HepG2 (cell line): ENCODE data around the gene GPC6. TPM values are rescaled to one million over a fixed set of nuclear protein-coding genes. Genes with fewer than 3 reads are reported as not detected.

Experiments
- BCL6 ChIP-seq: IDR thresholded peaks from 2 replicates; pipeline ENCODE4 v1.6.1; 2016; ENCODE audit warnings: missing genetic modification reagents, missing compliant biosample characterization
- CEBPG ChIP-seq: IDR thresholded peaks from 2 replicates; pipeline ENCODE4 v1.6.1; 2016
- E2F1 ChIP-seq: sonication (generic); formaldehyde crosslinking; IDR thresholded peaks from 2 replicates; pipeline ENCODE4 v1.5.0; 2020; ENCODE audit warnings: missing genetic modification reagents
- FOSL1 ChIP-seq: sonication (generic); formaldehyde crosslinking; IDR thresholded peaks from 2 replicates; pipeline ENCODE4 v1.9.0; 2021; ENCODE audit warnings: missing genetic modification reagents, borderline replicate concordance
- GATAD2A ChIP-seq: IDR thresholded peaks from 2 replicates; pipeline ENCODE4 v1.6.1; 2016
- HHEX ChIP-seq: IDR thresholded peaks from 2 replicates; pipeline ENCODE4 v1.6.1; 2016; ENCODE audit warnings: control low read depth
- ISX ChIP-seq: sonication (generic); formaldehyde crosslinking; conservative IDR thresholded peaks from 2 replicates; pipeline ENCODE4 v1.5.0; 2020; ENCODE audit warnings: missing genetic modification reagents
- JUN ChIP-seq: sonication (generic); formaldehyde crosslinking; IDR thresholded peaks from 2 replicates; pipeline ENCODE4 v1.4.0; 2020; ENCODE audit warnings: mild to moderate bottlenecking, missing genetic modification reagents
- MYC ChIP-seq: sonication (generic); formaldehyde crosslinking; IDR thresholded peaks from 2 replicates; pipeline ENCODE4 v1.9.0; 2021; ENCODE audit warnings: missing genetic modification reagents, borderline replicate concordance
- POGZ ChIP-seq: sonication (generic); formaldehyde crosslinking; IDR thresholded peaks from 2 replicates; pipeline ENCODE4 v1.4.0; 2020; ENCODE audit warnings: mild to moderate bottlenecking, missing genetic modification reagents
- RXRB ChIP-seq: IDR thresholded peaks from 2 replicates; pipeline ENCODE4 v1.6.1; 2016; ENCODE audit warnings: borderline replicate concordance, missing genetic modification reagents, missing compliant biosample characterization
- SAP130 ChIP-seq: IDR thresholded peaks from 2 replicates; pipeline ENCODE4 v1.6.1; 2016; ENCODE audit warnings: low read depth
- SOX13 ChIP-seq, 3 experiments: fragments of 450-650 bp in 1 of 3; sonication (generic) in 1 of 3; formaldehyde crosslinking in 1 of 3; IDR thresholded peaks in 2 of 3; conservative IDR thresholded peaks in 1 of 3; 2 replicates each; pipeline versions ENCODE4 v1.5.0 to v1.6.1; 2016 to 2020; ENCODE audit warnings: antibody characterized with exemption in 1 of 3, mild to moderate bottlenecking in 1 of 3, missing compliant biosample characterization in 1 of 3, missing genetic modification reagents in 1 of 3, moderate library complexity in 1 of 3
- TCF7 ChIP-seq: sonication (generic); IDR thresholded peaks from 2 replicates; pipeline ENCODE4 v1.6.1; 2016; ENCODE audit warnings: antibody characterized with exemption, low read depth
- TRIM22 ChIP-seq: fragments of 450-650 bp; IDR thresholded peaks from 2 replicates; pipeline ENCODE4 v1.6.1; 2017
- ZNF510 ChIP-seq: sonication (generic); formaldehyde crosslinking; IDR thresholded peaks from 2 replicates; pipeline ENCODE4 v1.4.0; 2020; ENCODE audit warnings: low read depth, mild to moderate bottlenecking, missing genetic modification reagents
- ZNF841 ChIP-seq: sonication (generic); formaldehyde crosslinking; IDR thresholded peaks from 2 replicates; pipeline ENCODE4 v1.8.1; 2023; ENCODE audit warnings: missing genetic modification reagents, borderline replicate concordance
- polyA plus RNA-seq, 8 experiments: library from polyadenylated mRNA; depleted of rRNA in 3 of 8; stranded (reverse) in 7 of 8; unstranded in 1 of 8; fragments of >200 nt; fragmentation: Illumina TruSeq in 4 of 8; extraction: Trizol in 4 of 8; gene quantifications; 2 replicates each; pipeline versions ENCODE4 v1.2.1 to v1.2.3, GENCODE V29; 2011 to 2016; ENCODE audit warnings: low read depth in 4 of 8, missing spikeins in 1 of 8, mixed read lengths in 1 of 8; ENCODE audit not compliant: insufficient read depth in 1 of 8
- total RNA-seq, 5 experiments: library from RNA; depleted of rRNA; stranded (reverse); fragments of >200 nt; fragmentation: Illumina TruSeq; extraction: Trizol; gene quantifications; 2 replicates each; pipeline ENCODE4 v1.2.3, GENCODE V29; 2016; ENCODE audit warnings: low read depth in 1 of 5
- TF ChIP-seq, protein P1 (sequence below): sonication (generic); formaldehyde crosslinking; IDR thresholded peaks from 2 replicates; pipeline ENCODE4 v1.5.0; 2020; ENCODE audit warnings: mild to moderate bottlenecking, missing genetic modification reagents, borderline replicate concordance
- TF ChIP-seq, protein P2 (sequence below): sonication (generic); formaldehyde crosslinking; IDR thresholded peaks from 2 replicates; pipeline ENCODE4 v1.4.0; 2020; ENCODE audit warnings: missing genetic modification reagents
- TF ChIP-seq, protein P3 (sequence below): sonication (generic); formaldehyde crosslinking; IDR thresholded peaks from 2 replicates; pipeline ENCODE4 v1.8.0; 2022; ENCODE audit warnings: mild to moderate bottlenecking, missing genetic modification reagents, moderate library complexity
- TF ChIP-seq, protein P4 (sequence below): IDR thresholded peaks from 2 replicates; pipeline ENCODE4 v1.6.1; 2016; ENCODE audit warnings: mild to moderate bottlenecking

Gene GPC6
- total and polyA plus RNA-seq, 2 of the 13 experiments (the other 11 are each of a cell fraction or from before 2014, with no cell fraction given), result 24.5 to 33.9 TPM

GRCh38 chr13:93966267-93966936 is 739.8 kb downstream of the GPC6 start (continued):
- TF ChIP-seq, protein P1, sequence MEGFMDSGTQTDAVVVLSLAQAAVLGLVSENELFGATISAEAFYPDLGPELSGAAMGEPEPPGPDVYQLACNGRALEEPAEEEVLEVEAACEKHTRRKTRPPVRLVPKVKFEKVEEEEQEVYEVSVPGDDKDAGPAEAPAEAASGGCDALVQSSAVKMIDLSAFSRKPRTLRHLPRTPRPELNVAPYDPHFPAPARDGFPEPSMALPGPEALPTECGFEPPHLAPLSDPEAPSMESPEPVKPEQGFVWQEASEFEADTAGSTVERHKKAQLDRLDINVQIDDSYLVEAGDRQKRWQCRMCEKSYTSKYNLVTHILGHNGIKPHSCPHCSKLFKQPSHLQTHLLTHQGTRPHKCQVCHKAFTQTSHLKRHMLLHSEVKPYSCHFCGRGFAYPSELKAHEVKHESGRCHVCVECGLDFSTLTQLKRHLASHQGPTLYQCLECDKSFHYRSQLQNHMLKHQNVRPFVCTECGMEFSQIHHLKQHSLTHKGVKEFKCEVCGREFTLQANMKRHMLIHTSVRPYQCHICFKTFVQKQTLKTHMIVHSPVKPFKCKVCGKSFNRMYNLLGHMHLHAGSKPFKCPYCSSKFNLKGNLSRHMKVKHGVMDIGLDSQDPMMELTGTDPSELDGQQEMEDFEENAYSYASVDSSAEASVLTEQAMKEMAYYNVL (CRISPR knock-in tag), result 0 out of 2 replicates have a peak, but pooled peaks have one; percentile 2
- TF ChIP-seq CEBPG (CRISPR knock-in tag) (peak; percentile 84), E2F1 (no peak), TCF7 (peak; percentile 92), RXRB (CRISPR knock-in tag) (peak; percentile 62), GATAD2A (CRISPR knock-in tag) (peak; percentile 91), BCL6 (CRISPR knock-in tag) (peak; percentile 82), POGZ (peak; percentile 80), SOX13 (IDR thresholded peaks at IDR 0.05) (no peak; the same call in 1 of the 2 replicates), SOX13 (CRISPR knock-in tag; conservative IDR thresholded peaks at IDR 0.05 in 1 of 2, IDR thresholded peaks at IDR 0.05 in 1 of 2) (peak in 1 of 2 experiments; percentile 86; a peak in 2 of 4 replicates), ISX (CRISPR knock-in tag) (no peak), FOSL1 (CRISPR knock-in tag) (no peak), HHEX (0 out of 2 replicates have a peak, but pooled peaks have one; percentile 36), SAP130 (CRISPR knock-in tag) (peak; percentile 38; the same call in 1 of the 2 replicates), JUN (CRISPR knock-in tag) (no peak), ZNF510 (CRISPR knock-in tag) (no peak), ZNF841 (CRISPR knock-in tag) (no peak), MYC (CRISPR knock-in tag) (no peak), TRIM22 (no peak)
- TF ChIP-seq, protein P2, sequence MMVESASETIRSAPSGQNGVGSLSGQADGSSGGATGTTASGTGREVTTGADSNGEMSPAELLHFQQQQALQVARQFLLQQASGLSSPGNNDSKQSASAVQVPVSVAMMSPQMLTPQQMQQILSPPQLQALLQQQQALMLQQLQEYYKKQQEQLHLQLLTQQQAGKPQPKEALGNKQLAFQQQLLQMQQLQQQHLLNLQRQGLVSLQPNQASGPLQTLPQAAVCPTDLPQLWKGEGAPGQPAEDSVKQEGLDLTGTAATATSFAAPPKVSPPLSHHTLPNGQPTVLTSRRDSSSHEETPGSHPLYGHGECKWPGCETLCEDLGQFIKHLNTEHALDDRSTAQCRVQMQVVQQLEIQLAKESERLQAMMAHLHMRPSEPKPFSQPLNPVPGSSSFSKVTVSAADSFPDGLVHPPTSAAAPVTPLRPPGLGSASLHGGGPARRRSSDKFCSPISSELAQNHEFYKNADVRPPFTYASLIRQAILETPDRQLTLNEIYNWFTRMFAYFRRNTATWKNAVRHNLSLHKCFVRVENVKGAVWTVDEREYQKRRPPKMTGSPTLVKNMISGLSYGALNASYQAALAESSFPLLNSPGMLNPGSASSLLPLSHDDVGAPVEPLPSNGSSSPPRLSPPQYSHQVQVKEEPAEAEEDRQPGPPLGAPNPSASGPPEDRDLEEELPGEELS (CRISPR knock-in tag), result peak; percentile 82
- TF ChIP-seq, protein P3, sequence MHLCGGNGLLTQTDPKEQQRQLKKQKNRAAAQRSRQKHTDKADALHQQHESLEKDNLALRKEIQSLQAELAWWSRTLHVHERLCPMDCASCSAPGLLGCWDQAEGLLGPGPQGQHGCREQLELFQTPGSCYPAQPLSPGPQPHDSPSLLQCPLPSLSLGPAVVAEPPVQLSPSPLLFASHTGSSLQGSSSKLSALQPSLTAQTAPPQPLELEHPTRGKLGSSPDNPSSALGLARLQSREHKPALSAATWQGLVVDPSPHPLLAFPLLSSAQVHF, result no peak
- TF ChIP-seq, protein P4, sequence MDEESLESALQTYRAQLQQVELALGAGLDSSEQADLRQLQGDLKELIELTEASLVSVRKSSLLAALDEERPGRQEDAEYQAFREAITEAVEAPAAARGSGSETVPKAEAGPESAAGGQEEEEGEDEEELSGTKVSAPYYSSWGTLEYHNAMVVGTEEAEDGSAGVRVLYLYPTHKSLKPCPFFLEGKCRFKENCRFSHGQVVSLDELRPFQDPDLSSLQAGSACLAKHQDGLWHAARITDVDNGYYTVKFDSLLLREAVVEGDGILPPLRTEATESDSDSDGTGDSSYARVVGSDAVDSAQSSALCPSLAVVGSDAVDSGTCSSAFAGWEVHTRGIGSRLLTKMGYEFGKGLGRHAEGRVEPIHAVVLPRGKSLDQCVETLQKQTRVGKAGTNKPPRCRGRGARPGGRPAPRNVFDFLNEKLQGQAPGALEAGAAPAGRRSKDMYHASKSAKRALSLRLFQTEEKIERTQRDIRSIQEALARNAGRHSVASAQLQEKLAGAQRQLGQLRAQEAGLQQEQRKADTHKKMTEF (CRISPR knock-in tag), result peak; percentile 68
